Measurements from ENCODE around the gene CWH43. TPM values are rescaled to one million over a fixed set of nuclear protein-coding genes. Genes with fewer than 3 reads are reported as not detected.
"Not testable (repeated sequence)": the region's sequence is repeated elsewhere in the genome, so short reads cannot be mapped to it uniquely, and the experiment has no call there.

The CWH43 gene
- total and polyA plus RNA-seq, 12 donors = not detected

GRCh38 chr4:49102344-49102898 is 116.3 kb downstream of the CWH43 start:
- intact Hi-C loops (cut with DNase I); H3K4me1 ChIP-seq (replicated peaks in 1 of 2); DNase-seq; H3K27ac ChIP-seq; H3K27me3 ChIP-seq; H3K4me3 ChIP-seq; H3K36me3 ChIP-seq (replicated peaks in 1 of 2): not testable (repeated sequence)
- peaks cover 0 to 19% (median 0%) of the 10 kb centered on the region in 3 donors for H3K9me3 ChIP-seq (replicated peaks in 1 of 3)
- WGBS, 4 donors = 47 to 66% (median 63%) methylated on average over 9 of the region's 9 CpGs

GRCh38 chr4:49103436-49104136 is 117.5 kb downstream of the CWH43 start:
- intact Hi-C loops (cut with DNase I); H3K27me3 ChIP-seq; H3K4me3 ChIP-seq; H3K36me3 ChIP-seq (replicated peaks in 1 of 2); DNase-seq; H3K4me1 ChIP-seq (replicated peaks in 1 of 2); H3K27ac ChIP-seq: not testable (repeated sequence)
- WGBS, 4 donors = 45 to 62% (median 58%) methylated on average over 14 of the region's 14 CpGs
- H3K9me3 ChIP-seq (replicated peaks in 1 of 3) = peaks cover 0 to 18% (median 0%) of the 10 kb centered on the region in 3 donors

- 50 to 57% (median 54%) methylated on average over 17 of the region's 17 CpGs for WGBS, 4 donors
Measured at GRCh38 chr4:49104231-49104930, 118.3 kb downstream of the CWH43 start.

GRCh38 chr4:49105248-49105904 is 119.3 kb downstream of the CWH43 start:
- 62 to 72% (median 66%) methylated on average over 11 of the region's 11 CpGs for WGBS, 4 donors
- peaks cover 0 to 16% (median 0%) of the 10 kb centered on the region in 3 donors for H3K9me3 ChIP-seq (replicated peaks in 1 of 3)
- H3K27ac ChIP-seq; DNase-seq; intact Hi-C loops (cut with DNase I); H3K36me3 ChIP-seq (replicated peaks in 1 of 2); H3K27me3 ChIP-seq; H3K4me1 ChIP-seq (replicated peaks in 1 of 2); H3K4me3 ChIP-seq: not testable (repeated sequence)

More at GRCh38 chr4:49104231-49104930, 118.3 kb downstream of the CWH43 start:
- H3K4me3 ChIP-seq; H3K27ac ChIP-seq; H3K36me3 ChIP-seq (replicated peaks in 1 of 2); H3K4me1 ChIP-seq (replicated peaks in 1 of 2); DNase-seq; H3K27me3 ChIP-seq; intact Hi-C loops (cut with DNase I): not testable (repeated sequence)
- peaks cover 0 to 19% (median 0%) of the 10 kb centered on the region in 3 donors for H3K9me3 ChIP-seq (replicated peaks in 1 of 3)

GRCh38 chr4:49107262-49107661 is 121.2 kb downstream of the CWH43 start:
- DNase-seq; H3K27ac ChIP-seq; H3K27me3 ChIP-seq; H3K4me3 ChIP-seq; intact Hi-C loops (cut with DNase I); H3K36me3 ChIP-seq (replicated peaks in 1 of 2); H3K4me1 ChIP-seq (replicated peaks in 1 of 2): not testable (repeated sequence)
- WGBS, 4 donors = 50 to 55% (median 51%) methylated on average over 6 of the region's 6 CpGs
- H3K9me3 ChIP-seq (replicated peaks in 1 of 3) = peaks cover 0 to 15% (median 0%) of the 10 kb centered on the region in 3 donors

- intact Hi-C loops (cut with DNase I); H3K27me3 ChIP-seq; H3K4me3 ChIP-seq; H3K27ac ChIP-seq; H3K36me3 ChIP-seq (replicated peaks in 1 of 2); H3K4me1 ChIP-seq (replicated peaks in 1 of 2); DNase-seq: not testable (repeated sequence)
- WGBS, 4 donors = 51 to 55% (median 53%) methylated on average over 15 to 16 of the region's 17 CpGs
- H3K9me3 ChIP-seq (replicated peaks in 1 of 3) = peaks cover 0 to 15% (median 0%) of the 10 kb centered on the region in 3 donors
Measured at GRCh38 chr4:49108183-49108978, 122.3 kb downstream of the CWH43 start.

- H3K36me3 ChIP-seq (replicated peaks in 1 of 2); intact Hi-C loops (cut with DNase I): not testable (repeated sequence)
- H3K9me3 ChIP-seq (replicated peaks in 1 of 3) = peaks cover 0 to 15% (median 0%) of the 10 kb centered on the region in 3 donors
Measured at GRCh38 chr4:49109567-49110166, 123.6 kb downstream of the CWH43 start.

GRCh38 chr4:49110579-49110978 is 124.5 kb downstream of the CWH43 start:
- H3K27me3 ChIP-seq; H3K4me3 ChIP-seq; H3K27ac ChIP-seq; H3K4me1 ChIP-seq (replicated peaks in 1 of 2); intact Hi-C loops (cut with DNase I); H3K36me3 ChIP-seq (replicated peaks in 1 of 2); DNase-seq: not testable (repeated sequence)
- WGBS, 4 donors = 58 to 64% (median 62%) methylated on average over 5 of the region's 5 CpGs
- H3K9me3 ChIP-seq (replicated peaks in 1 of 3) = peaks cover 0 to 13% (median 0%) of the 10 kb centered on the region in 3 donors

More at GRCh38 chr4:49109567-49110166, 123.6 kb downstream of the CWH43 start:
- not testable (repeated sequence) for H3K27me3 ChIP-seq; H3K4me3 ChIP-seq; H3K4me1 ChIP-seq (replicated peaks in 1 of 2); DNase-seq; H3K27ac ChIP-seq
- WGBS, 4 donors = 47 to 59% (median 53%) methylated on average over 10 of the region's 10 CpGs

Measured in adrenal gland (tissue), 12 donors.